ENCODE measurements around the gene SLC15A4.
"Not testable (repeated sequence)": the region's sequence is repeated elsewhere in the genome, so short reads cannot be mapped to it uniquely, and the experiment has no call there.

The SLC15A4 gene

GRCh38 chr12:128852885-128853599 lies 29.3 kb upstream of the SLC15A4 start, which contains the start of gene GLT1D1:
Gene GLT1D1 (plus strand): TSS chr12:128853478. CDS start chr12:128853582, 104 bp downstream.
- H3K4me3 ChIP-seq (ENCODE audit: low read length): no peak within 1 kb of the TSS
- DNase-seq (ENCODE audit: low read depth): no peak
- TF ChIP-seq CTCF (conservative IDR thresholded peaks at IDR 0.05; ENCODE audit: low read length): no peak

- no peak for TF ChIP-seq CTCF (conservative IDR thresholded peaks at IDR 0.05; ENCODE audit: low read length)
- no peak overlapping the region for H3K4me3 ChIP-seq (ENCODE audit: low read length)
- DNase-seq (ENCODE audit: low read depth): no peak
Observed at GRCh38 chr12:128852026-128852698, 28.4 kb upstream of the SLC15A4 start.

- H3K4me3 ChIP-seq (ENCODE audit: low read length); DNase-seq (ENCODE audit: low read depth): not testable (repeated sequence)
Observed at GRCh38 chr12:128851429-128851828, 27.7 kb upstream of the SLC15A4 start.

- no peak for TF ChIP-seq CTCF (conservative IDR thresholded peaks at IDR 0.05; ENCODE audit: low read length)
Observed at GRCh38 chr12:128850400-128850799, 26.6 kb upstream of the SLC15A4 start.

GRCh38 chr12:128849806-128850205 lies 26.0 kb upstream of the SLC15A4 start:
- DNase-seq (ENCODE audit: low read depth); H3K4me3 ChIP-seq (ENCODE audit: low read length): not testable (repeated sequence)

More at GRCh38 chr12:128850400-128850799, 26.6 kb upstream of the SLC15A4 start:
- no peak overlapping the region for H3K4me3 ChIP-seq (ENCODE audit: low read length)
- no peak for DNase-seq (ENCODE audit: low read depth)

- no peak for DNase-seq (ENCODE audit: low read depth)
Observed at GRCh38 chr12:128848371-128848770, 24.6 kb upstream of the SLC15A4 start.

GRCh38 chr12:128846671-128847070 lies 22.9 kb upstream of the SLC15A4 start:
- not testable (repeated sequence) for DNase-seq (ENCODE audit: low read depth); H3K4me3 ChIP-seq (ENCODE audit: low read length)

More at GRCh38 chr12:128848371-128848770, 24.6 kb upstream of the SLC15A4 start:
- H3K4me3 ChIP-seq (ENCODE audit: low read length): no peak overlapping the region
- no peak for TF ChIP-seq CTCF (conservative IDR thresholded peaks at IDR 0.05; ENCODE audit: low read length)

GRCh38 chr12:128844031-128844635 lies 20.4 kb upstream of the SLC15A4 start:
- TF ChIP-seq CTCF (conservative IDR thresholded peaks at IDR 0.05; ENCODE audit: low read length): no peak
- DNase-seq (ENCODE audit: low read depth): no peak

More at GRCh38 chr12:128844031-128844635, 20.4 kb upstream of the SLC15A4 start:
- H3K4me3 ChIP-seq (ENCODE audit: low read length): no peak overlapping the region
